ENCODE results near the gene NDUFS4.

The NDUFS4 gene

GRCh38 chr5:53575101-53575500 is 14.7 kb downstream of the NDUFS4 start:
- ATAC-seq (ENCODE audit: insufficient read depth, low read depth) (no peak), DNase-seq (no peak)
- Histone ChIP-seq H3K4me3 (ENCODE audit: low read depth in 1 of 2, low read length in 2 of 2) (no peak overlapping the region), H2AFZ (ENCODE audit: low read depth, low read length) (no peak overlapping the region), H3K79me2 (ENCODE audit: insufficient read depth, low read length) (peaks cover 89% of the 10 kb centered on the region), H3K4me1 (ENCODE audit: insufficient read depth, low read length) (no peaks in the 10 kb centered on the region), H3K27ac (ENCODE audit: low read length) (no peak overlapping the region), H3K4me2 (ENCODE audit: insufficient read depth, low read length) (no peak overlapping the region), H3K36me3 (ENCODE audit: insufficient read depth, low read length) (no peaks in the 10 kb centered on the region), H3K27me3 (ENCODE audit: insufficient read depth, low read length, poor library complexity) (no peaks in the 10 kb centered on the region), H3K9ac (ENCODE audit: low read depth, low read length) (no peak overlapping the region), H4K20me1 (ENCODE audit: insufficient read depth, low read length) (peaks cover 36% of the 10 kb centered on the region), H3K9me3 (ENCODE audit: insufficient read depth, low read length, severe bottlenecking) (no peaks in the 10 kb centered on the region)
- TF ChIP-seq, protein P1, sequence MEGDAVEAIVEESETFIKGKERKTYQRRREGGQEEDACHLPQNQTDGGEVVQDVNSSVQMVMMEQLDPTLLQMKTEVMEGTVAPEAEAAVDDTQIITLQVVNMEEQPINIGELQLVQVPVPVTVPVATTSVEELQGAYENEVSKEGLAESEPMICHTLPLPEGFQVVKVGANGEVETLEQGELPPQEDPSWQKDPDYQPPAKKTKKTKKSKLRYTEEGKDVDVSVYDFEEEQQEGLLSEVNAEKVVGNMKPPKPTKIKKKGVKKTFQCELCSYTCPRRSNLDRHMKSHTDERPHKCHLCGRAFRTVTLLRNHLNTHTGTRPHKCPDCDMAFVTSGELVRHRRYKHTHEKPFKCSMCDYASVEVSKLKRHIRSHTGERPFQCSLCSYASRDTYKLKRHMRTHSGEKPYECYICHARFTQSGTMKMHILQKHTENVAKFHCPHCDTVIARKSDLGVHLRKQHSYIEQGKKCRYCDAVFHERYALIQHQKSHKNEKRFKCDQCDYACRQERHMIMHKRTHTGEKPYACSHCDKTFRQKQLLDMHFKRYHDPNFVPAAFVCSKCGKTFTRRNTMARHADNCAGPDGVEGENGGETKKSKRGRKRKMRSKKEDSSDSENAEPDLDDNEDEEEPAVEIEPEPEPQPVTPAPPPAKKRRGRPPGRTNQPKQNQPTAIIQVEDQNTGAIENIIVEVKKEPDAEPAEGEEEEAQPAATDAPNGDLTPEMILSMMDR (IDR thresholded peaks at IDR 0.05; ENCODE audit: borderline replicate concordance, extremely low read depth, low read length, poor library complexity, severe bottlenecking) = no peak
- TF ChIP-seq EZH2 (IDR thresholded peaks at IDR 0.05; ENCODE audit: borderline replicate concordance, low read depth, low read length, severe bottlenecking) = no peak

DNA sequence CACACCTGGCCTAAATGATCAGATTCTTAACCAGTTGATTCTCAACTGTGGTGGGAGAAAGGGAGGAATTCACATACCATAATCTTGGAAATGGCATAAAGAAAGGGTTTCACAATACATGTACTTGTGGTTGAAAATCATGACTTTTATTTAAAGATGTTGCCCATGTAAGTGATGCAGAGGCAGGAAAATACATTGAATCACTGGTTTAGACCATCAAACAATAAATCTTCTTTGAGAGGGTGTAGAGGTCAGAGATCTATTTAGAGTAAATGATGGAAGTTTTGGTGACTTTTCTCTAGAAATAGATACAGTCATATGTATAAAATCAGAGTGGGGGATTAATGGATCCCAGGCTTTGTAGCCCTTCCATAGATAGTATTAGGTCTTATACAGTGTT is 15.4 kb downstream of the NDUFS4 start:
- Histone ChIP-seq H3K36me3 (ENCODE audit: insufficient read depth, low read length) (no peaks in the 10 kb centered on the region), H3K4me2 (ENCODE audit: insufficient read depth, low read length) (no peak overlapping the region), H2AFZ (ENCODE audit: low read depth, low read length) (no peak overlapping the region), H3K27ac (ENCODE audit: low read length) (no peak overlapping the region), H3K27me3 (ENCODE audit: insufficient read depth, low read length, poor library complexity) (no peaks in the 10 kb centered on the region), H3K4me1 (ENCODE audit: insufficient read depth, low read length) (no peaks in the 10 kb centered on the region), H3K9ac (ENCODE audit: low read depth, low read length) (no peak overlapping the region), H4K20me1 (ENCODE audit: insufficient read depth, low read length) (peaks cover 36% of the 10 kb centered on the region), H3K79me2 (ENCODE audit: insufficient read depth, low read length) (peaks cover 84% of the 10 kb centered on the region), H3K4me3 (ENCODE audit: low read depth in 1 of 2, low read length in 2 of 2) (no peak overlapping the region), H3K9me3 (ENCODE audit: insufficient read depth, low read length, severe bottlenecking) (no peaks in the 10 kb centered on the region)
- DNase-seq (no peak), ATAC-seq (ENCODE audit: insufficient read depth, low read depth) (no peak)
- TF ChIP-seq, protein P1 (IDR thresholded peaks at IDR 0.05; ENCODE audit: borderline replicate concordance, extremely low read depth, low read length, poor library complexity, severe bottlenecking) = no peak
- no peak for TF ChIP-seq EZH2 (IDR thresholded peaks at IDR 0.05; ENCODE audit: borderline replicate concordance, low read depth, low read length, severe bottlenecking)

DNA sequence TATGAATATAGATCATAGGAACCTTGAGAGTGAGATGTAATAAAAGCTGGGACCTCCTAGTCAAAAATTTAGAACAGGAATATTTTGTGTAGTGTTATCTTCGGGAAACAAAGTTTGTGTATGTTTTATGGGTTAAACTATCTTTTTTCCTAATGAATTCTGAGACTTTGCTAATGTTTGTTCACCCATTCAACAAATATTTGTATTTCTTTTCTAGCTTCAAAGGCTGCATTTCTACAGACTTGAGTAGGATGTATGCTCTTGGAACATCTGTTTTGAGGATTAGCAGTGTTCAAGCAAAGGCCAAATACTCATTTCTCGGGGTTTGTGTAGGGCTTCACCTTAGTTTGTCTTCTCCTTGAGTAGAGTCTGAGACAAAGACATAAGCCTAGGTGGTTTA is 16.2 kb downstream of the NDUFS4 start:
- Histone ChIP-seq H3K4me2 (ENCODE audit: insufficient read depth, low read length) (no peak overlapping the region), H3K27me3 (ENCODE audit: insufficient read depth, low read length, poor library complexity) (no peaks in the 10 kb centered on the region), H4K20me1 (ENCODE audit: insufficient read depth, low read length) (peaks cover 30% of the 10 kb centered on the region), H2AFZ (ENCODE audit: low read depth, low read length) (no peak overlapping the region), H3K4me1 (ENCODE audit: insufficient read depth, low read length) (no peaks in the 10 kb centered on the region), H3K9ac (ENCODE audit: low read depth, low read length) (no peak overlapping the region), H3K4me3 (ENCODE audit: low read depth in 1 of 2, low read length in 2 of 2) (no peak overlapping the region), H3K79me2 (ENCODE audit: insufficient read depth, low read length) (peaks cover 84% of the 10 kb centered on the region), H3K36me3 (ENCODE audit: insufficient read depth, low read length) (no peaks in the 10 kb centered on the region), H3K9me3 (ENCODE audit: insufficient read depth, low read length, severe bottlenecking) (no peaks in the 10 kb centered on the region), H3K27ac (ENCODE audit: low read length) (no peak overlapping the region)
- no peak for ATAC-seq (ENCODE audit: insufficient read depth, low read depth)
- no peak for DNase-seq
- TF ChIP-seq EZH2 (IDR thresholded peaks at IDR 0.05; ENCODE audit: borderline replicate concordance, low read depth, low read length, severe bottlenecking) = no peak
- TF ChIP-seq, protein P1 (IDR thresholded peaks at IDR 0.05; ENCODE audit: borderline replicate concordance, extremely low read depth, low read length, poor library complexity, severe bottlenecking) = no peak

DNA sequence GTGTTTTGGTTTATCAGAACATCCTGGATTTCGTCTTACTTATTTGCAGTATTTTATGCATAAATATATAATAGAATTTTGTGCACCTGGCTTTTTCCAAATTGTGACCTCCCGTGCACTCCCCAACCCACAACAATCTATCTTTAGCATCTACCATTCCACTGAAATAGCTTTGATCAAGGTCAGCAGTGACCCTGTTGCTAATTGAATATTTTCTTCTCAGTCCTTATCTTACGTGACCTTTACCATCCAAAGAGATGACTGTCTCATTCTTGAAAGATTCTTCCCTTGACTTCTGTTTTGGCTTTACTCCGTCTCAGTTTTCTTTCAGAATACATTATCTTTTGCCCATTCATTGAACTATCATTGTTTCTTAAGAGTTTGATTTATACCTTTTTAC is 18.4 kb downstream of the NDUFS4 start:
- Histone ChIP-seq H3K9ac (ENCODE audit: low read depth, low read length) (no peak overlapping the region), H3K79me2 (ENCODE audit: insufficient read depth, low read length) (peaks cover 77% of the 10 kb centered on the region), H3K27me3 (ENCODE audit: insufficient read depth, low read length, poor library complexity) (no peaks in the 10 kb centered on the region), H2AFZ (ENCODE audit: low read depth, low read length) (no peak overlapping the region), H3K9me3 (ENCODE audit: insufficient read depth, low read length, severe bottlenecking) (no peaks in the 10 kb centered on the region), H3K4me3 (ENCODE audit: low read depth in 1 of 2, low read length in 2 of 2) (no peak overlapping the region), H3K36me3 (ENCODE audit: insufficient read depth, low read length) (no peaks in the 10 kb centered on the region), H3K4me1 (ENCODE audit: insufficient read depth, low read length) (no peaks in the 10 kb centered on the region), H3K4me2 (ENCODE audit: insufficient read depth, low read length) (no peak overlapping the region), H3K27ac (ENCODE audit: low read length) (no peak overlapping the region), H4K20me1 (ENCODE audit: insufficient read depth, low read length) (peaks cover 24% of the 10 kb centered on the region)
- DNase-seq = no peak
- TF ChIP-seq, protein P1 (IDR thresholded peaks at IDR 0.05; ENCODE audit: borderline replicate concordance, extremely low read depth, low read length, poor library complexity, severe bottlenecking) = no peak
- no peak for TF ChIP-seq EZH2 (IDR thresholded peaks at IDR 0.05; ENCODE audit: borderline replicate concordance, low read depth, low read length, severe bottlenecking)
- no peak for ATAC-seq (ENCODE audit: insufficient read depth, low read depth)

Measured in DND-41 (cell line).